HPDE6-E6E7 (cell line): ENCODE results near the gene RSKR.
"Not testable (repeated sequence)": the region's sequence is repeated elsewhere in the genome, so short reads cannot be mapped to it uniquely, and the experiment has no call there.

Source experiments
- DNase-seq: peaks from one replicate; pipeline ENCODE4 v3.0.0; 2011; ENCODE audit warnings: missing footprints; ENCODE audit errors: extremely low spot score

The RSKR gene, protein sequence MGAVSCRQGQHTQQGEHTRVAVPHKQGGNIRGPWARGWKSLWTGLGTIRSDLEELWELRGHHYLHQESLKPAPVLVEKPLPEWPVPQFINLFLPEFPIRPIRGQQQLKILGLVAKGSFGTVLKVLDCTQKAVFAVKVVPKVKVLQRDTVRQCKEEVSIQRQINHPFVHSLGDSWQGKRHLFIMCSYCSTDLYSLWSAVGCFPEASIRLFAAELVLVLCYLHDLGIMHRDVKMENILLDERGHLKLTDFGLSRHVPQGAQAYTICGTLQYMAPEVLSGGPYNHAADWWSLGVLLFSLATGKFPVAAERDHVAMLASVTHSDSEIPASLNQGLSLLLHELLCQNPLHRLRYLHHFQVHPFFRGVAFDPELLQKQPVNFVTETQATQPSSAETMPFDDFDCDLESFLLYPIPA

DNA sequence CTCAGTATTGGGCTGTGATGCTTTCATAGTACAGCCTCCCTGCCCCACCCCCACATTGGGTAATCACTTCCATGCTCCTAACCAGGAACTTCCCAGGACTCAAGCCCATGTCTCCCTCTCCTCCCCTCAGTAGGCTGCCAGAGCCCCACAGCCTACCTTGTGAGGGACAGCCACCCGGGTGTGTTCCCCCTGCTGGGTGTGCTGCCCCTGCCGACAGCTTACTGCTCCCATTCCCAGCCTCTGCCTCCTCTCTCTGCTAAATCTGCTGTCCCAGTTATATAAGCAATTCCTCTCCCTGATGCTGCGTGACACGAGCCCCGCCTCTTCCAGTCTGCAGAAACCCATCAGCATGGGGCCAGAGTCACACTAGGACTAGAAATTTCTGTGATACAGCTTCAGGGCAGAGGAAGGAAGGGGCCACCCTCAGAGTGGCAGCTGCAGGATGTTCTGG lies at the start of gene RSKR:
TSS of gene RSKR (minus strand) at position 255 of the 451 bp plus-strand sequence. CDS start at position 231, 24 bp downstream.
- DNase-seq = no peak

DNA sequence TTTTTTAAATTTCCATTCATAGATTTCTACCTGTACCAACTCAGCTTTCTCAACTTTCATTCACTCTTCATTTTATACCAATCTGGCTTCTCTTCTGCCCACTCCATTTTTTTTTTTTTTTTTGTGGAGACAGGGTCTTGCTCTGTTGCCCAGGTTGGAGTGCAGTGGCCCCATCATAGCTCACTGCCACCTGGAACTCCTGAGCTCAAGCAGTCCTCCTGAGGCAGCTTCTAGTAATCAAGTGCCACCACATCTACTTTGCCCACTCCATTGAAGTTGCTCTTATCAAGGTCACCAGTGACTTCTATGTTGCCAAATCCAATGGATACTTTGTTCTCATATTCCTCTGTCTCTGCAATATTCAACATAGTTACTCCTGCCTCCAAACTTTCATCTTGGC lies 49.7 kb upstream of the RSKR start:
- no peak for DNase-seq

DNA sequence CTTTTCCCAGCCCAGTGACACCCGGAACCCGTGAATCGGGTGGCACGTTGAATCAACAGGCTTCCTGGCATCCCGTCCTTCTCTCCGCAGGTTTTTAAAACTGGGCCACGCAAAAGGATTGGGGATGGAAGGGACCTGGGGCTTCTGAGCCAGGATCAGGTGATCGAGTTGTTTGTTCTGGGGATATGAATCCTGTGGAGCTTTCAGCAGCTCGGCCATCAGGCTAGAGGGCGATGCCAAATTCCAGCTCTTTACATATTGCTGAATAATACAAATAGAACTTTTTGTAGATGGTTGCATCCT lies 48.5 kb upstream of the RSKR start:
- no peak for DNase-seq

DNA sequence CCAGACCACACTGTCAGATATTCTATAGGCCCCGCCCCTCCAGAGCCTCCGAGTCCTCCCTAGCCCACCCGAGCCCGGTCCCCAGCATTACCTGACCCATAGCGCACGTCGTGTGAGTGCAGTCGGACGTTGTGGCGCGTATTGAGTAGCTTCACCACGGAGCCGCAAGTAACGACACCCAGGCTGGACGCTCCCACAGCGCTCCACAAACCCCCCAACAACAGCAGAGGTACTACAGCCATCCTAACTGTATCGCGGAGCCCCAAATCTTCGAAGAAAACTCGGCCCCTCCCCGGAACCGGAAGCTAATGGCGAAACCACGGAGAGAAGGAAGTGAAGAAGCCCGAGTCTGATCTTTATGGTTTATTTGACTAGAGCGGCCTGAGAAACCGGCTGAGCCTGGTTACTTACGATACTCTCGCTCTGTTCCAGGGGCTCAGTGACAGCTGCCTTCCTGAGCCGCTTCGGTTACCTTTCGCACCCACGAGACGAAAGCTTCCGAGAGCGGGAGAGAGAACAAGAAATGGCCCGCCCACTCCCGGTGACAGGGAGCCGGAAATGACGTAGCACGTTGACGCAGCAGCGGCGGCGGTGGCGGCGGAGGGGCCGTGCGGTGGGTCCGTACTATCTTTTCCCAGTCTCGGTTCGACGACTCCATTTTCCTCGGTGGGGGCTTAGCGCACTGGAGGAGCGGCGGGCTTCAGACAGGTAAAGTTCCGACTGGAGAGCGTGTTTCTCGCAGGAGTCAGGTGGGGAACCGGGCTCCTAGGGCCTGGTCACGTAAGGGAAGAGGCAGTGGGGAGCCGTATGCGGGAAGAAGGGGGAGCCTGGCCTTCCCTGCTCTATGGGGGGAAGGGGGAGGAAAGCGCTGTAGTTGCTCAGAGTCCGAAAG lies 47.9 kb upstream of the RSKR start, which contains the start of the genes SDF2 and SUPT6H:
TSS of gene SDF2 (minus strand) at position 272 of the 892 bp plus-strand sequence. CDS start at position 242, 30 bp downstream.
TSS of gene SUPT6H (plus strand) at position 571 of the 892 bp plus-strand sequence. CDS start 11,197 bp downstream, outside the sequence.
- DNase-seq = peak; percentile 87

DNA sequence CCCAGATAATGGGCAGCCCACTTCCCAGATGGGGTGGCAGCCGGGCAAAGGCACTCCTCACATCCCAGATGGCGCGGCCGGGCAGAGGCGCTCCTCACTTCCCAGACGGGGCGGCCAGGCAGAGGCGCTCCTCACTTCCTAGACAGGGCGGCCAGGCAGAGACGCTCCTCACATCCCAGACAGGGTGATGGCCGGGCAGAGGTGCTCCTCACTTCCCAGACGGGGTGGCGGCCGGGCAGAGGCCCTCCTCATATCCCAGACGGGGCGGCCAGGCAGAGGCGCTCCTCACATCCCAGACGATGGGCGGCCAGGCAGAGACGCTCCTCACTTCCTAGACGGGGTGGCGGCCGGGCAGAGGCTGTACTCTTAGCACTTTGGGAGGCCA lies 45.5 kb upstream of the RSKR start:
- not testable (repeated sequence) for DNase-seq

DNA sequence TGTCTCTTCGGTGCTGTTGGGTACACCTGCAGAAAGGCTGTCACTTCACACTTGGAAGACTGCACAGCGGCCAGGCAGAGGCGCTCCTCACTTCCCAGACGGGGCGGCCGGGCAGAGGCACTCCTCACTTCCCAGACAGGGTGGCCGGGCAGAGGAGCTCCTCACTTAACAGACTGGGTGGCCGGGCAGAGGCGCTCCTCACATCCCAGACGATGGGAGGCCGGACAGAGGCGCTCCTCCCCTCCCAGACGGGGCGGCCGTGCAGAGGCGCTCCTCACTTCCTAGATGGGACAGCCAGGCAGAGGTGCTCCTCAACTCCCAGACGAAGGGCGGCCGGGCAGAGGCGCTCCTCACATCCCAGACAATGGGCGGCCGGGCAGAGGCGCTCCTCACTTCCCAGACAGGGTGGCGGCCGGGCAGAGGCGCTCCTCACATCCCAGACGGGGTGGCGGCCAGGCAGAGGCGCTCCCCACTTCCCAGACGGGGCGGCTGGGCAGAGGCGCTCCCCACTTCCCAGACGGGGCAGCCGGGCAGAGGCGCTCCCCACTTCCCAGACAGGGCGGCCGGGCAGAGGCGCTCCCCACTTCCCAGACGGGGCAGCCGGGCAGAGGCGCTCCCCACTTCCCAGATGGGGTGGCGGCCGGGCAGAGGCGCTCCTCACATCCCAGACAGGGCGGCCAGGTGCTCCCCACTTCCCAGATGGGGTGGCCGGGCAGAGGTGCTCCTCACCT lies 44.9 kb upstream of the RSKR start:
- DNase-seq = not testable (repeated sequence)

DNA sequence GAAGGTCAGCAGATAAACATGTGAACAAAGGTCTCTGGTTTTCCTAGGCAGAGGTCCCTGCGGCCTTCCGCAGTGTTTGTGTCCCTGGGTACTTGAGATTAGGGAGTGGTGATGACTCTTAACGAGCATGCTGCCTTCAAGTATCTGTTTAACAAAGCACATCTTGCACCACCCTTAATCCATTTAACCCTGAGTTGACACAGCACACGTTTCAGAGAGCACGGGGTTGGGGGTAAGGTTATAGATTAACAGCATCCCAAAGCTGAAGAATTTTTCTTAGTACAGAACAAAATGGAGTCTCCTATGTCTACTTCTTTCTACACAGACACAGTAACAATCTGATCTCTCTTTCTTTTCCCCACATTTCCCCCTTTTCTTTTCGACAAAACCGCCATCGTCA lies 44.4 kb upstream of the RSKR start:
- not testable (repeated sequence) for DNase-seq

DNA sequence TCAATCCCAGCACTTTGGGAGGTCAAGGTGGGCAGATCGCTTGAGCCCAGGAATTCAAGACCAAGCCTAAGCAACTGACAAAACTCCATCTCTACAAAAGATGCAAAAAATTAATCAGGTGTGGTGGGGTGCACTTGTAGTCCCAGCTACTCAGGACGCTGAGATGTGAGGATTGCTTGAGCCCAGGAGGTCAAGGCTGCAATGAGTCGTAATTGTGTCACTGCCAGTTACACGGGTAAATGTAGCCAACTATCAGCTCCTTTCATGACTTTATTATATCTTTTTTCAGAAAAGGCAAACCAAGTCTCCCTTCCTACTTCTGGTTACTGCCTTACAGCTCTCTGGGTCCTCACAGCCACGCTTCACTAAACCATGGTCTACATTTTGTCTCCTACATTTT lies 43.8 kb upstream of the RSKR start:
- no peak for DNase-seq

DNA sequence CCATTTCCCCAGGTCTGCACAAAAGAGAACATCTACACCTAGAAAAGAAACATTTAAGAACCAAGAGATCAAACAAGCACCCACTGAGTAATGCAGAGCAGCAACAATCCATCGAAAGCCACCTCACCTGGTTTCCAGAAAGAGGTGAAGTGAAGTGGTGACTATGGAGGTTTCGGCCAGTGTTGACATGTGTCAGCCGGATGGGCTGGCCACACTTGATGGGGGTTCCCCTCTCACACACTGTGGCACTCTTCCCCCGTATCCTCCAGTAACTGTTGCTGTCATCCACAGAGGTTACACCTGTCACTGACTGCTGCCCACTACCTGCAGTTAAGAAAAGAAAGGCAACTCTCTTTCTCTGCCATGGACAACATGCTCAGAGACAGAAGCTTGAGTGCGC lies 41.2 kb upstream of the RSKR start:
- DNase-seq = no peak

DNA sequence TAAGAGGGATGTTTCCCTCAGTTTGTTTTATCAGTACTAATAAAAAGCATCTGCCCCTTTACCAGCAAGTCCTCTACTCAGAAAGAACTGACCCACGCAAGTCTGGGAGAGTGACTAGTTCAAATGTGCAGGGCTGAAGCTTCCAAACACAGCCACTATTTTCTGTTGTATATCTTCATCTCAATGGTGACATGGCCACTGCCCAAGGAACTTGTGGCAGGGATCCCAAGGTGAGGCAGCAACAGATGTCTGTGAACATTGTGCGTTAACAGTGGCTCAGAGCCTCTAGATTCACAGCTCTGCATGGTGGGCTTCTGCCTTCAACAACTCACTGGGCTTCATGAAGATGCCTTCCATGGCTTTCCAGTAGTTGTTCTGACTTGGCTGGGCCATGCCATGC lies 34.7 kb upstream of the RSKR start:
- no peak for DNase-seq

DNA sequence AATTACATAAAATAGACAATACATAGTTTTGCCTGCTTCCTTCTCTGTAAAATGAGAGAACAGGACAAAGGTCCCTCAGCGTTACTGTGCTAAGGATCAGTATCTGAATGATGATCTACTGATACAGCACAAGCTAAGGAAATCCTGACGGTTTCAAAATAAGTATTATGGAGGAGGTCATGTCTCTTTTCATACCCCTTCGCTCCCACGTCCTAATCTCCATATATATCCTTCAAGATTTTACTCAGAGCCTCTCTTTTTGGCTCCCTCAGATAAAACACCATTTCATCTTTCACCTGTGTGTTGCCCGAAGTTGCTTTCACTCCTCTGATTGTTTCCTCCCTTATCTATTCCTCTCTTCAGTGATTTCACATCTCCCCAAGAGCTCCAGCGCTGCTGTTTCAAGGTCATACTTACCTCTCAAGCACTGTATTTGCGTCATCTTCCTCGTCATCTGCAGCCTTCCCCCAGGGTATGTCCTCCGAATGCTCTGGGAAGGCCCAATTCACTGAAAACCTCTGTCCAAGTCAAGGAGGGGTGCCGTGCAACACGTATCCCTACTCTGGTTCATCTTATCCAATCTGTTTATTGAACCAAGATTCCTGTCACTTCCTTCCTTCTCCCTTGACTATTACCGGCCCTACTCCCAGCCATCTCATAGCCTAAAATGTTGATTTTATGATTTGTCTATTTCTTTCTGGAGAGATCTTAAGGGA lies 32.2 kb upstream of the RSKR start:
- no peak for DNase-seq

DNA sequence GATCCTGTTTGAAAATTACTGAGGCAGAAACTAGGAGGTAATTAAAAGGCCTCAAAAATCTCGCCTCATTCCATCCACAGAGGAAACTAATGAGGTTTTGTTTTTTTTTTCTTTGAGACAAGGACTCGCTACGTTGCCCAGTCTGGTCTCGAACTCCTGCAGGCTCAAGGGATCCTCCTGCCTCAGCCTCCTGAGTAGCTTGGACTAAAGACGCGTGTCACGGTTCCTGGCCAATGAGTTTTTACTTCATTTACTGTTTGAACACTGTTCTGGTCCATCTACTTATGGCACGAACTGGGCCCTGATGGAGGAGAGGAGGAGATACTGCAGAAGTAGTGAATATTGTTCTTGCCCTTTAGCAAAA lies 31.6 kb upstream of the RSKR start:
- no peak for DNase-seq

DNA sequence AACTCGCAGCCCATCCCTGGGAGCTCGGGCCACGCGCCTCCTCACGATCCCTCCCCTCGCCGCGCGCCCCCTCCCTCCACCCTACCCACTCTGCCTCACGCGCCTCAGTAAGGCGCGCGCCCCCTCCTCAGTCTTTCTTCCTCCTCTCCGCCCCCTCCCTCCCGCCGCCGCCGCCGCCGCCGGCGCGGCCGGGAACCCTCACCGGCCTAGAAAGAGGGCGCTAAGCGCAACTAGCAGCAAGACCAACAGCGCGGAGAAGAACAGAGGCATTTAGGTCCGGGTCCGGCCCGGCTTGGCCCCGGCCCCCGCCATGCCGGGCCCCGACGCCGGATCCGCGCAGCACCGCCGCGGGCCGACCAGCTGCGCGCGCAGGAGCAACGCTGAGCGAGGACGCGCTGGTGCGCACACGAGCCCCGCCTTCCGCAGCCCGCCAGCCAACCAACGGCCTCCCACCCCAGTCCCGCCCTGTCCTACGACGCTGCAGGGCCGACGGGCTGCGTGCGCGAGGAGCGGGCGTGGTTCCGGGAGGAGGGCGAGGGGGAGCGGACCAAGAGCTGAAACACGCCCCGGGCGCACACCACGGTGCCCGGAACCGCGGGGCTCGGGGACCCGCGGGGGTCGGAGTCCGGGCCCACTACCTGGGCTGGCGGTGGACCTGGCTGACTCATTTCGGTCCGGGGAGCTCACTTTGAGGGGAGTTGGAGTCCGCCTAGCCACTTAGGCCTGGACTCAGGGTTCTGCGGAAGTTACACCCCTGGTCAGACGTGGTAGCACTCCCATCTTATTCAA lies 31.0 kb upstream of the RSKR start, which contains the start of gene BLTP2:
TSS of gene BLTP2 (minus strand) at position 372 of the 789 bp plus-strand sequence. CDS start at position 270, 102 bp downstream.
- DNase-seq = peak; percentile 98

DNA sequence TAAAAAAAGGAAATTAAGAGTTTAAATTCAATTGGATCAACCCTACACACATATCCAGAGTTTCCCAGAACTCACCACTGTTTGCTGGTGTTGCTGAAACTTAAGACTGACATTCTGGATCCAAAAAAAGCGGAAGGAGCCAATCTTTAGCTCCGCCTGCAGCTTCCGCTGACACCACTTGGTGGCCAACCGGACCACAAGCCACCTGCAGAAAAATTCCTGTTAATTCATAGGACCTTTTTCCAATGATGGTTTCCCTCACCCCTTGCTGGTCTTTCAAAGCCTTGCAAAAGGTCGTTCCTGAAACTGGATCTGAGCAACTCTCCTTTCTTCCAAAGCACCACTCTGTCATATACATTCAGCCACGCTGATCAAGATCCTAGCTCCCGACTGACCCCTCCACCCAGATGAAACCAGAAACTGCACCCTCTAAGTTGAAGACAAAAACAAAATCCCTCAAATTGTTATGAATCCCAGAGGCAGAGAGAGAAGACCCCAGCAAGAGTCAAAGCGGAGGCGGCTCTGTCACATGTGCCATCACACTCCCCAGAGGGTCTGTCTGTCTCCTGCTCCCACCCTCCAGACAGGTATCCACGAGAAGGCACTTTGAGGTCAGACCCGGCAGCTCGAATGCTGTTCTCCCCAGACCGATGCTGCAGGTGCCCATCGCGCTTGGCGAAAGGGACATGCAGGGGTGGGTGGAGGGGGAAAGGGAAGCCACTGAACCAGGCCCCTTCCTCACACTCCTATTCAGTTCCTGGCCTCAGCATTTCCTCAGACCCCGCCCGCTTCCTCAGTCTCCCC lies 30.2 kb upstream of the RSKR start:
- peak; percentile 56 for DNase-seq

DNA sequence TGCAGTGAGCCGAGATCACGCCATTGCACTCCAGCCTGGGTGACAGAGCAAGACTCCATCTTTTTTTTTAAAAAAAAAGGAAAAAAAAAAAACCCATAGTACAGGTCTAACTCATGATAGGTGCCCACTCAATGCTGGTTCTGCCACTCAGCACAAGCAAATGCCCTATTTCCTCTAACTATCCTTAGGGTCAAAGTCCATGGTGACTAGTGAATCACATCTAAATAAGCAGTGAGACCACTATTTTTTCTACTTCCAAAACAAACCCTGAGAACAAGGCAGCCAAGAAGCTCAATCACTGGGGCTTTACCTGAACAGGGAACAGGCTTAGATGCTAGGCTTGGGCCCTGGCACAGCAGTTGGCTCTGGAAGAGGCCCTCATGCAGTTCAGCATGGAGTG lies 27.6 kb upstream of the RSKR start:
- no peak for DNase-seq

DNA sequence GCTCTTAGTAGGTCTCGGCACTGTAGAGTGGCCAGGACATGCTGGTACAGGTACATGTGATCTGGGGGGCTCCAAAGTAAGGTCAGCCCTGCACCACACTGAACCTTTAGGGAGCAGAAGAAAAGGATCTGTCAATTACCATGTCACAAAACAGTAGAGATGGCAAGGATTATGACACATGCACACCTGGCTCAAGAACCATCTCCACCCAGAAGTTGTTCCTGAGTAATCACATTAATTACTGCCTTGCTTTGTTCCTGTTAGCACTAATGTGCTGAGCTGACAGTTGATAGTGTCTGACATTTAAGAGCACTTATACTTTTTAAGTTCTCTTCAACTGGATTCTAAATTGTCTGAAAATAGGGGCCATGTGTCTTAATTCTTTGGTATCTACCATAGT lies 21.5 kb upstream of the RSKR start:
- DNase-seq = no peak

DNA sequence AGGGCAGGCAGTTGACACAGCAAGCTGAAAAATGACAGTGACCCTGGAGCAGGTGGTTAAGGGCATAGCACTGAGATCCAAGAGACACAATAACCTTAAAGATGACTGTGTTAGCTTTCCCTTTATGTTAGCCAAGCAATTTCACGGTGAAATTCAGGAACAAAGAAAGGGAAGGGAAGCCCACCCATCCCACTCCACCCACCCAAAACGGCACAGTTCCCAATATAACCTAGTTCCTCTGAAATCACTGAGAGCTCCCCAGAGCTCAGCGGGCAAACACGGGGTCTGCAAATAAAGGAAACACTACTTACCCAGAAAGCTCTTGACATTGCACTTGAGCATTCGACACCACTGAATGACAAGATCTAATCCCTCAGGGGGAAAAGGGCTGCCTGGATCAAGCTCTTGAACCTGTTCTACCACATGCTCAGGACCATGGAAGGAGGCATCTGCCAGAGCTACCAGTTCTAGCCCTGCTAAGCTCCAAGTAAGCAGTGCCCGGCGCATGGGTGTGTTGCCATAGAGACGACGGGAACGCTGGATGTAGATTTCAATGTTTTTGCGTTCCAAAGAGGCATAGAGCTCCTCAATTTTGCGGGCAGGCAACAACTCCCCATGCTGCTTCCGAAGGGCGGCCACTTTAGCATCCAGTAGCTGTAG lies 20.4 kb upstream of the RSKR start:
- DNase-seq = no peak

DNA sequence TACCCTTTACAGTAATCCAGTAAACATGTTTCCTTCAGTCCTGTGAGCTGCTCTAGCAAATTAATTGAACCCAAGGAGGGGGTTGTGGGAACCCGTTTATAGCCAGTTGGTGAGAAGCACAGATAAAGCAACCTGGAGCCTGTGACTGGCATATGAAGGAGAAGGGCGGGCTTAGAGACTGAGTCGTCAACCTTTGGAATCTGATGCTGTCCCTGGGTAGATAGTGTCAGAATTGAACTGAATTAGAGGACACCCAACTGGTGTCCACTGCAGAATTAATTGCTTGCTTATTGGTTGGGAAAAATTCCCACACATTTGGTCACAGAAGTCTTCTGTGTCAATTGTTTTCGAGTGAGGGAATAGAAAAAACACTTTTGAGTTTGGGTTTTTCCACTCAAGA lies 12.8 kb upstream of the RSKR start:
- no peak for DNase-seq

DNA sequence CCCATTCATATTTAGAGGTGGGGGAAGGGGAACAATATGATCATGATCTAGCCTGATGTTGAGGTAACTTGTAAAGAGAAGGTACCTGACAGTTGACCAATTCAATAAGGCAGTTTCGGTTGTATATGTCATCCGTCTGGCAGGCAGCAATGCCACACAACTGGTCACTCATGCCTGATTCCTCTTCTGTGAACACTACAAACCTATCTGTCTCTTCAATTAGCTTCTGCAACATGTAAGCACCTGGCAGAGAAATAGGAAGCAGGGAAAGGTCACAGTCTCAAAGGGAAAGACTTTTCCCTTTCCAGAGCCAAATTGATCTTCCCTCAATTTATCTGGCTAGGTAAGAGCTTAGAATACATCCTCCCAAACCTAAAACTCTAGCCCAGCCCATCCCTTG lies 10.2 kb upstream of the RSKR start:
- DNase-seq = no peak
